ENCODE data around the gene NCOA7.
"Not testable (repeated sequence)": the region's sequence is repeated elsewhere in the genome, so short reads cannot be mapped to it uniquely, and the experiment has no call there.

NCOA7 gene

DNA sequence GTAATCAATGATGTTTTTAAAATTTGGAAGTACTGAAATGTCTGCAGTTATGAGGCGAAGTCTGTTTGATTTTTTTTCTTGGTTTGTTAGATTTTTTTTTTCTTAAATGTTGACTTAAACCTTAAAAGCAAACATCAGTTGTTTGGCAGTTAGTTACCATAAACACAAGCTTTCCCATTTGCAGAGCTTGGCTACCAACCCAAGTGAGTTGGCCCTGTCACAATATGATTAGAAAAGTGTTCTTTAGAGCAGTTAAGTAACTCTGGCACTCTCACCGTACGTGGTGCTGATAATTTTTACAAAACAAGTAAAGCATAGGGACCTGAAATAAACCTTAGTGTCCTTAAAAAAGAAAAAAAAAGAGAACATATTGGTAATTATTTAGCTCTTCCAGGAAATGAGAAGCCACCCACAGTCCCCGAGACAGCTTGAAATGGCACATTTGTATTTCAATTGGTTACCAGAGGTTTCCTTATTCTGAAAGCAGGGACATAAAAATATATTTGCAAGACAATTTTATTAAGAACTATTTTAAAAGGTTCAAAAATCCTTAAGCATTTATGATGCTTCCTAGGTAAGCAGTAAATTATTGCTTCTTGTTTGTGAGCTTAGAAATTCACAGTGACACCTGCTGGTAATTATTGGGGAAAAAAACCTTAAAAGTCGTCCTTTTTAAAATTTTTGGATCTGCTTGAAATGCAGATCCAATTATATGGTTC is 37.4 kb upstream of the NCOA7 start:
- no peak for DNase-seq

DNA sequence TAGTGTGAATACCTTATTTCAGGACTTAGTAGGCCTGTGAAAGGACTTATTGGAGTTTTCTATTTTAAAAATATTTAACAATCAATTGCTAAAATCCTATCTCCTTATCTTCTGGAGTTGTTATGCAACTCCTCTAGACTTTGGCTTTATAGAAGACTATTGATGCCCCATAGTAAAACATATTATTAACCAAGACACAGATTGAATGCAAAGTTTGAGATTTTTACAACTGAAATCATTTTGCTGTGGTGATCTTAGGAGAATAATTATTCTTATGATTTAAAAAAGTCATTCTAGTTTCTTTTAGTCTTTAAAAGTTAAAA is 36.9 kb upstream of the NCOA7 start:
- no peak for DNase-seq

- no peak for DNase-seq
Observed at GRCh38 chr6:125754566-125754965, 36.2 kb upstream of the NCOA7 start.

DNA sequence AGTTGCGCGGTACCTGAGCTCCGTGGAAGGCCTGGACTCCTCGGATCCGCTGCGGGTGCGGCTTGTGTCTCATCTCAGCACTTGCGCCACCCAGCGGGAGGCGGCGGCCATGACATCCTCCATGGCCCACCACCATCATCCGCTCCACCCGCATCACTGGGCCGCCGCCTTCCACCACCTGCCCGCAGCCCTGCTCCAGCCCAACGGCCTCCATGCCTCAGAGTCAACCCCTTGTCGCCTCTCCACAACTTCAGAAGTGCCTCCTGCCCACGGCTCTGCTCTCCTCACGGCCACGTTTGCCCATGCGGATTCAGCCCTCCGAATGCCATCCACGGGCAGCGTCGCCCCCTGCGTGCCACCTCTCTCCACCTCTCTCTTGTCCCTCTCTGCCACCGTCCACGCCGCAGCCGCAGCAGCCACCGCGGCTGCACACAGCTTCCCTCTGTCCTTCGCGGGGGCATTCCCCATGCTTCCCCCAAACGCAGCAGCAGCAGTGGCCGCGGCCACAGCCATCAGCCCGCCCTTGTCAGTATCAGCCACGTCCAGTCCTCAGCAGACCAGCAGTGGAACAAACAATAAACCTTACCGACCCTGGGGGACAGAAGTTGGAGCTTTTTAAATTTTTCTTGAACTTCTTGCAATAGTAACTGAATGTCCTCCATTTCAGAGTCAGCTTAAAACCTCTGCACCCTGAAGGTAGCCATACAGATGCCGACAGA is 31.4 kb upstream of the NCOA7 start:
- DNase-seq: peak; percentile 10 to 74

GRCh38 chr6:125759959-125760457 is 30.8 kb upstream of the NCOA7 start:
- DNase-seq: no peak

DNA sequence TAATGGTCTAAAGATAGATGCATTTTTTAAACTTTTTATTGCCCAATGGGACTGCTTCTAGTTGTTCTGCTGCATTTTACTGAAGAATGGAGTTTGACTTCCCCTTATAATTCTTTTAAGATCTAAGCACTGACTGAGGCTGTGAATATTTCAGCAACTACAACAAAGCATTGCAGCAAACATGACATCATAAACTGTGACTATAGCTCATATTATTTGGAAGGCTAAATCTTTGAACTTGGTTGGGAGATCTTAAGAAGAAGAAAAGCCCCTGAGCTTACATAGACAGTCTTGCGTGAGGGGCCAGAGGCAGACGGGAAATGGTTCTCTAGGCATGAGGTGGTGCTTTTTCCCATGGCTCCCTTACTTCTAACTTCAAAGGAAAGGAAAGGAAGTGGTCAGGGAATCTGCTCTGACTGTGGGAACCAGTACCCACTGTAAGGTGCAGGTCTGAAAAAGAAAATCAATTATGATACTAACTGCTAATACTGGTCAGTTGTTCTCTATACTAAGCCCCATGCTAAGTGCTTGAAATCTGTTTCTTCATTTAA is 26.6 kb upstream of the NCOA7 start:
- DNase-seq: no peak

DNA sequence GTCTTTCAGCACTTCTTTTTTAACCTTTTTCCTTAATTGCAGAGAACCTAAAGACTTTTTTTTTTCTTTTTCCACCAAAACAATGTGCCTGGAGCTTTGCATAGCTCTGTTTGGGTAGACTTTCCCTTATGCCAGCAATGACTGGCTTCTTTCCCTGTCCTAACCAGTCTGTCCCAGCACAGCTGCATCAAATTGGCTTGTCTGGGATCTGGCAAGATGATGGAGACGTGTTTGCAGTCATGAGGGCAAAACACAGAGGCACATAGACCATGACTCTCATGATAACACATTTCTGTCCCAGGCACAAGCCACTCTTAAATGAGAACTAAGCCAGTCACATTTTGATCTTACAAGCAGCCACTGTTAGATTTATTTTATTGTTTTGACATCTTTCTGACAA is 24.8 kb upstream of the NCOA7 start:
- DNase-seq: no peak

DNA sequence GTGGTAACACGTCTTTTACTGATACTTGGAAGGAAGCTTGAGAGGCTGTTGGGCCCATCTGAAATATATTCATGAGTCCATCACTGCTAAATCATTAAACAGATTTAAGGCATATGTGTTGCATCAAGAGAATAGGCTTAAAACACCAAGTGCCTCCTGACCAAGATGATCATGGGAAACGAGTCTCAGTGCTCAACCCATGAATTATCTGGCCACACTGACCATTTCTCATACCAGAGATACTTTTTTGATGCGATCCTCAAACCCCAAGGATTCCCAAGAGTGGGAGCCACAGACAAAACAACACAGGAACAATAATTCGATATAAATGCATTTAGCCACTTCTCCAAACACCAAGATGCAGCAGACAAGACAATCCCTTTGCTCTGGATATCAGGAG is 24.1 kb upstream of the NCOA7 start:
- DNase-seq: no peak

DNA sequence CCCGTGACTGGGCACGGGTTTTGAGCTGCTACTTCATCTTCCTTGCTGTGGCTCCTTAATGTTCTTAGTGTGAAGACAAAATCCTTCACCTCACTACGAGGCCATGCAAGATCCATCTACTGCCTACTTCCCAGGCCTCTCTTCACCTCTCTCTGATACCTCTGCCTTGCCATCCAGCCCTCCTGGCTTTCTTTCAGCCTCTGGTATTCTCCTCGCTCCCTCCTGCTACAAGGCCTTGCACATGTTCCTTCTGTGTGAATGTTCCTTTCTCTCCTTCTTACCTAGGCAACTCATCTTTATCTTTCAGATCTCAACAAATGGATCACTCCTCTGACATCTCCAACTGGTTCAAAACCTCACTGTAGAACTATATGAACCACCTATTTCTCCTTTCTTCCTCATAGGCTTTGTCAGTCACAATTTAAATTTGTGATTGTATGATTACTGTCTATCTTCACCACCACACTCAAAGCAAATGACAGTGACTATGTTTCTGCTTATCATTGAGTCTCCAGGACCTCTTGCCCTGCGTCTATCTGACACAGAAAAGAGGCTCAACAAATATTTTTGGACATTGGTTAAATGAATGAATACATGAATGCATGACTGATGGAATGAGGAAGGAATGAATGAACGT is 21.5 kb upstream of the NCOA7 start:
- no peak for DNase-seq

DNA sequence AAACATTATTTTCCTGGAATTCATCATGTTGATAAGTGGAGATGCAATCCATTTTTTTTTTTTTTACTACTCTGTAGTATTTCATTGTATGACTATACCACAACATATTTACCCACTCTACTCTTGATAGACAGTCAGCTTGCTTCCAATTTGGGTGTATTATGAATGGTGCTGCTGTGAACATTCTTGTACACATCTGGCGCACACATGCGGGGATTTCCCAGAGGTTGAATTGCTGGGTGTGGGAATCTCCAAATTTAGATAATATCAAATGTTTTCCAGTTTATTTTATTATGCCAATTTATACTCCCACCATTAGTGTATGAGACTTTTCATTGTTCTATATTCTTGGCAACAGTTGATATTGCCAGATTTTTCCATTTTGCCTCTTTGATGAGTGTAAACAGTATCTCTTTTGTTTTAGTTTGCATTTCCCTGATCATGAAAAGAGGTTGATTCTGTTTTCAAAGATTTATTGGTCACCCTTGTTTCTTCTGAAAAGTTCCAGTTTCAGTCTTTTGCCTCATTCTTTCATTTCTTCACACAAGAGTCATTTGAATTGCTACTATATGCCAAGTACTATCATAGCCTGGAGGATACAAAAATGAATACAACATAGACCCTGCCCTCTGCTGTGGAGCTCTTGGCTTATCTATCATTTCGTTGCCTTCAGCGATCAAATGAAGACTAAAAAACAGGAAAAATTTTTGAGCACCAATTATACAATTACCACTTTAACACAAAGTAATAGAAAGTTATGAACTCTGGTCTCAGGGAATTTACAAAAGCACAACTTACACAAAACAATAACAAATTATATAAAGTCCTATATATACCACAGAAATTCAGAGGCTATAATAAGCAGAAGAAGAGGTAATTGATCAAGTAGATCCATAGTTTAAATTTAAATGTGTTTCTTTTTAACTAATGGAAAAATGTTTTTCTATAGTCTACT is 17.1 kb upstream of the NCOA7 start:
- DNase-seq: no peak

DNA sequence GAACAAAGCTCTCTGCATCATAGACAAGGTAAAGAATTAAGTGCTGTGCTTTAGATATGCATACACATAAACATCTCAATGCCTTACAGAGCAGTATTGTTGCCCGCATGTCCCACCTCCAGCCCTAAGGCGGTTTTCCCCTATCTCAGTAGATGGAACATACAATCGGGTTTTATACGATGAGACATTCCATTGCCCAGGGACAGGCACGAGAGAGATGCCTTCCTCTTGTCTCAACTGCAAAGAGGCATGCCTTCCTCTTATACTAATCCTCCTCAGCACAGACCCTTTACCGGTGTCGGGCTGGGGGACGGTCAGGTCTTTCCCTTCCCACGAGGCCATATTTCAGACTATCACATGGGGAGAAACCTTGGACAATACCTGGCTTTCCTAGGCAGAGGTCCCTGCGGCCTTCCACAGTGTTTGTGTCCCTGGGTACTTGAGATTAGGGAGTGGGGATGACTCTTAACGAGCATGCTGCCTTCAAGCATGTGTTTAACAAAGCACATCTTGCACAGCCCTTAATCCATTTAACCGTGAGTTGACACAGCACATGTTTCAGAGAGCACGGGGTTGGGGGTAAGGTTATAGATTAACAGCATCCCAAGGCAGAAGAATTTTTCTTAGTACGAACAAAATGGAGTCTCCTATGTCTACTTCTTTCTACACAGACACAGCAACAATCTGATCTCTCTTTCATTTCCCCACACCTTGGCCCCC is 14.5 kb upstream of the NCOA7 start:
- DNase-seq: not testable (repeated sequence)

DNA sequence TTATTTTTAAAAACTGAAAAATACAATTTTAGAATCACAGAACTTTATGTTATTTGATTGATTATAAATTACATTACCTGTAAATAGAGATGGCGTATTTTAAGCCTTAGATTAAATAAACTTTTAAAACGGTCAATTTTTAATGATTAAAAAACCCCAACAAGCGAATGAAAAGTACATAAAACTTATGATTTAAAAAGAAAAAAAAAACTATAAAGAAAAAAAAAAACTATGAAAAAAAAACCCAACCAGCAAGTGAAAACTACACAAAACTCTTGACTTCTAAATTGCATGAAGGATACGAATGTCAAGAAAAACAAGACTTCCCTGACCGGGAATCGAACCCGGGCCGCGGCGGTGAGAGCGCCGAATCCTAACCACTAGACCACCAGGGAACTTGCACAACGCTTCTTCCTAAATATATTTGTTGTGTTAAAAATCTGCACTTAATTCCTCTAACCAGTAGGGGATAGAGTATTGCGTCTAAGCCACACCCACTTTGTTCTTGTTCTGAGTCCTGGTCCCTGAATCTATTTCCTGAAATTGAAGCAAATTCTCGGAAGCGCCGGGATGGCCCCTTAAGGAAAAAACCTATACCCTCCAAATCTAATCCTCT is 10.7 kb upstream of the NCOA7 start:
- DNase-seq: peak; percentile 92 to 93

- peak; percentile 70 to 76 for DNase-seq
Observed at GRCh38 chr6:125780540-125781313, 10.0 kb upstream of the NCOA7 start.

- peak; percentile 37 to 51 for DNase-seq
Observed at GRCh38 chr6:125781314-125781868, 9.4 kb upstream of the NCOA7 start.

DNA sequence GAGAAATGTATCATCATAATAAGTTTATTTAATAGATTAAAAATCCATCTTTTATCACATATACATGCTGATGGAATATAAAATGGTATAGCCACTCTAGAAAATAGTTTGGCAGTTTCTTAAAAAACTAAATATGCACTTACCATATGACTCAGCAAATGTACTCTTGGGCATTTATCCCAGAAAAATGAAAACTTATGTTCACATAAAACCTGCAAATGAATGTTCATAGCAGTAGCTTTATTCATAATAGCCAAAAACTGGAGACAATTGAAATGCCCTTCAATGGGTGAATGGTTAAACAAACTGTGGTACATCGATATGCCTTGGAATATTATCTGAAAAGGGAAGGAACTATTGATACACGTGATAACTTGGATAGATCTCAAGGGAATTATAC is 6.4 kb upstream of the NCOA7 start:
- no peak for DNase-seq

GRCh38 chr6:125787791-125788190 is 3.0 kb upstream of the NCOA7 start:
- no peak for DNase-seq

DNA sequence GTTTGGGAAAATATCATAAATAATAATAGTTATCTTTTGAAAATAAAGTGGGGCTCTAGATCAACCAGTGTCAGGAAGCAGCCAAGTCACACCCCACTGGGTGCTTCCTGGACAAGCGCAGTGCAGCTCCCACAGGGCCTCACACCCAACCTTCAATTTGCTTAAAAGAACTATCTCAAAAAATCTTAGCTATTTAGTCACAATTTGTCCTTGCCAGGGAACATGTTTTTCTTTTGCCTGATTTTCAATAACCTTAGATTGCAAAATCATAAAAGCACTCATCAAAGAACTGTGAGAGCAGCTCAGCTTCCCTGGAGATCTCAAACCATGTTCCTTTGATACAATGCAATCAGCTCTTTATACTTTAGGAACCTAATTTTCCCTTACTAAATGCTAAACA is 1.6 kb upstream of the NCOA7 start:
- no peak for DNase-seq

GRCh38 chr6:125789576-125790357 is 993 bp upstream of the NCOA7 start:
- peak; percentile 59 to 80 for DNase-seq

DNA sequence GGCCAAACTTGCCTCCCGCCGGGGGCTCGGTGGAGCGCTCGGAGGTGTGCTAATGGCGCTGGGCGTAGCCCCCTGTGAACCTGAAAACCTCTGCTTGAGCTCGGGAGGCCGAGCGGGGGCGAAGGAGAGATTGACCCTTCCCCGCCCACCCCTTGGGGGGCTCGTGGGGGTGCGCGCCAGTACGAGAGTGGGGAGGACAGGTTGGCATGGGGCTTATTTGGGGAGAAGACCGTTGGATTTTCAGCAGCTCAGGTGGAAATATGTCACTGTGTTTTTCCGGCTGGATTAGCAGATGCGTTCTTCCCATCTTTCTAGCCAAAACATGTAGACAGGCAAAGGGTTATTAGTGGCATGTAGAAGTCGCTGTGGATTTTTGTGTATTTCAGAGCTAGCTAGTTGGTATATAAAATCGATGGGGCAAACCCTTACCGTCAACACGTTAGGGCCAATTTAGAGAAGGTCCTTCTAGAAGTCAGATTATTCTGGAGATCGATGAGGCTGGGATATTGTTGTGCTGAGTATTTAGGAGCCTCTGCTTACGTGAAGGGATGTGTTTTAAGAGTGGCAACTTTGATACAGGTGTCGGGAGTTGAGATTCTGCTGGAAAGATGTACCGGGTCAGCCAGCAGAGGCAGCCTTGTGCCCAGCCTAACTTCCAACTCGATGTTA is 525 bp downstream of the NCOA7 start:
- DNase-seq: peak; percentile 67 to 68
